A673 (cell line): ENCODE measurements around the gene YTHDC2. TPM values are rescaled to one million over a fixed set of nuclear protein-coding genes. Genes with fewer than 3 reads are reported as not detected.

Source experiments
- BruUV-seq: library from RNA; stranded (reverse); fragments of 400-500 nt; replicated peaks from 2 replicates; lab custom pipeline; 2021; lab: Mats Ljungman, UMichigan
- CTCF ChIA-PET: fragments of 300-600 bp; sonication (Branson Sonifier 250); formaldehyde crosslinking; loops from one replicate; lab custom pipeline; 2022; ENCODE audit warnings: antibody characterized with exemption; lab: Charles Lee
- POLR2A ChIA-PET: fragments of 300-600 bp; sonication (Branson Sonifier 250); formaldehyde crosslinking; loops from one replicate; lab custom pipeline; 2022; ENCODE audit warnings: antibody characterized with exemption; ENCODE audit not compliant: low non-redundant PET; lab: Charles Lee
- DNase-seq: peaks from one replicate; pipeline ENCODE4 v3.0.0-alpha.2; 2015; ENCODE audit warnings: low spot score
- H3K27ac ChIP-seq: fragments of 200-600 bp; sonication (generic); 2 replicates; pipeline ENCODE4 v1.5.1; 2016; ENCODE audit warnings: mixed run types, low read depth, mild to moderate bottlenecking, mixed read lengths, antibody characterized with exemption, low read length; ENCODE audit not compliant: poor library complexity, severe bottlenecking
- H3K27me3 ChIP-seq: fragments of 200-600 bp; sonication (generic); replicated peaks from 2 replicates; pipeline ENCODE4 v1.6.1; 2017; ENCODE audit warnings: mixed run types, low read depth, mild to moderate bottlenecking, mixed read lengths, antibody characterized with exemption, low read length; ENCODE audit not compliant: insufficient read depth, poor library complexity
- H3K36me3 ChIP-seq: fragments of 200-600 bp; sonication (generic); 2 replicates; pipeline ENCODE4 v1.6.1; 2016; ENCODE audit warnings: mixed run types, mild to moderate bottlenecking, mixed read lengths, antibody characterized with exemption, low read length; ENCODE audit not compliant: insufficient read depth, poor library complexity, severe bottlenecking
- H3K4me1 ChIP-seq: fragments of 200-600 bp; sonication (generic); 2 replicates; pipeline ENCODE4 v1.6.1; 2017; ENCODE audit warnings: mixed run types, mild to moderate bottlenecking, mixed read lengths, antibody characterized with exemption, low read length; ENCODE audit not compliant: insufficient read depth, poor library complexity, severe bottlenecking
- H3K4me3 ChIP-seq: fragments of 200-600 bp; sonication (generic); 2 replicates; pipeline ENCODE4 v1.5.1; 2016; ENCODE audit warnings: low read depth, mixed run types, mild to moderate bottlenecking, mixed read lengths, low read length; ENCODE audit not compliant: poor library complexity, severe bottlenecking
- H3K9me3 ChIP-seq: fragments of 200-600 bp; sonication (generic); 2 replicates; pipeline ENCODE4 v1.6.1; 2016; ENCODE audit warnings: mixed run types, low read depth, mild to moderate bottlenecking, mixed read lengths, antibody characterized with exemption, low read length; ENCODE audit not compliant: poor library complexity, severe bottlenecking
- EZH2 ChIP-seq: fragments of 200-600 bp; sonication (generic); IDR thresholded peaks from 2 replicates; pipeline ENCODE4 v1.6.1; 2017; ENCODE audit warnings: borderline replicate concordance, low read depth, mild to moderate bottlenecking, mixed read lengths, antibody characterized with exemption, low read length; ENCODE audit not compliant: poor library complexity, severe bottlenecking
- intact Hi-C: fragments of 100-400 bp; cut with micrococcal nuclease; formaldehyde crosslinking; loops from one replicate; pipeline ENCODE4 v1.10.0; 2022; ENCODE audit not compliant: unreplicated experiment
- total RNA-seq: library from RNA; stranded (reverse); gene quantifications from 2 replicates; pipeline ENCODE4 v1.2.3, GENCODE V29; 2021
- TF ChIP-seq, protein P1 (sequence below): fragments of 300-800, 200-600 bp; sonication (generic); conservative IDR thresholded peaks from 2 replicates; pipeline ENCODE4 v1.5.1; 2017; ENCODE audit warnings: low read depth, mild to moderate bottlenecking, antibody characterized with exemption, low read length, moderate library complexity, mixed read lengths

Gene YTHDC2
- total RNA-seq, 1 experiment from 2014 or later: 24.3 TPM

- BruUV-seq: no TSS peak
- ChIA-PET POLR2A (no interaction called here), CTCF (no interaction called here)
- peaks cover 7% of the 10 kb centered on the region for H3K36me3 ChIP-seq
- intact Hi-C loops: loop anchor here (2.0 to 5.0 kb wide), 3 partner anchors 134 to 515 kb away; no protein-coding TSS in a partner anchor
- no peak overlapping the region for H3K4me3 ChIP-seq
- H3K9me3 ChIP-seq: no peaks in the 10 kb centered on the region
- peaks cover 7% of the 10 kb centered on the region for H3K27me3 ChIP-seq
- no peak overlapping the region for H3K27ac ChIP-seq
- DNase-seq: no peak
- peaks cover 6% of the 10 kb centered on the region for H3K4me1 ChIP-seq
- TF ChIP-seq, protein P1, sequence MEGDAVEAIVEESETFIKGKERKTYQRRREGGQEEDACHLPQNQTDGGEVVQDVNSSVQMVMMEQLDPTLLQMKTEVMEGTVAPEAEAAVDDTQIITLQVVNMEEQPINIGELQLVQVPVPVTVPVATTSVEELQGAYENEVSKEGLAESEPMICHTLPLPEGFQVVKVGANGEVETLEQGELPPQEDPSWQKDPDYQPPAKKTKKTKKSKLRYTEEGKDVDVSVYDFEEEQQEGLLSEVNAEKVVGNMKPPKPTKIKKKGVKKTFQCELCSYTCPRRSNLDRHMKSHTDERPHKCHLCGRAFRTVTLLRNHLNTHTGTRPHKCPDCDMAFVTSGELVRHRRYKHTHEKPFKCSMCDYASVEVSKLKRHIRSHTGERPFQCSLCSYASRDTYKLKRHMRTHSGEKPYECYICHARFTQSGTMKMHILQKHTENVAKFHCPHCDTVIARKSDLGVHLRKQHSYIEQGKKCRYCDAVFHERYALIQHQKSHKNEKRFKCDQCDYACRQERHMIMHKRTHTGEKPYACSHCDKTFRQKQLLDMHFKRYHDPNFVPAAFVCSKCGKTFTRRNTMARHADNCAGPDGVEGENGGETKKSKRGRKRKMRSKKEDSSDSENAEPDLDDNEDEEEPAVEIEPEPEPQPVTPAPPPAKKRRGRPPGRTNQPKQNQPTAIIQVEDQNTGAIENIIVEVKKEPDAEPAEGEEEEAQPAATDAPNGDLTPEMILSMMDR: no peak
- no peak for TF ChIP-seq EZH2
Observed at GRCh38 chr5:113512341-113512740, 1.2 kb upstream of the YTHDC2 start.

- no TSS peak for BruUV-seq
- intact Hi-C loops: loop anchor here (5.0 kb wide), 2 partner anchors 177 to 517 kb away; no protein-coding TSS in a partner anchor
- Histone ChIP-seq H3K36me3 (peaks cover 7% of the 10 kb centered on the region), H3K27me3 (peaks cover 5% of the 10 kb centered on the region), H3K27ac (peak overlapping the region; percentile 93), H3K4me1 (peaks cover 6% of the 10 kb centered on the region), H3K9me3 (no peaks in the 10 kb centered on the region), H3K4me3 (peak overlapping the region; percentile 94)
- TF ChIP-seq, protein P1: no peak
- no peak for TF ChIP-seq EZH2
- ChIA-PET POLR2A (no interaction called here), CTCF (no interaction called here)
- DNase-seq: no peak
Observed at GRCh38 chr5:113514289-113514635, 768 bp downstream of the YTHDC2 start.

DNA sequence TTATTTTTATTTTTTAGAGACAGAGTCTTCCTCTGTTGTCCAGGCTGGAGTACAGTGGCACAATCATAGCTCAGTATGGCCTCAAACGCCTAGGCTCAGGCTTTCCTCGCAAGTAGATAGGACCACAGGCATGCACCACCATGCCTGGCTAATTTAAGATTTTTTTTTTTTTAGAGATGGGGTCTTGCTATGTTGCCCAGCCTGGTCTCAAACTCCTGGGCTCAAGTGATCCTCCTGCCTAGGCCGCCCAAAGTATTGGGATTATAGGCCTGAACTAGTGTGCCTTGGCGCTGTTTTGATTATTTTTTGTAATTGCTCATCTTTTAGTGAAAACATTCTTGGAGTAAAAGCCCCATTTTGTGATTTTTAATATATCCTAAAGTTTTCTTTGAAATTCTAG is 5.4 kb downstream of the YTHDC2 start:
- POLR2A ChIA-PET: no interaction called here

More for the DNA sequence above, 5.4 kb downstream of the YTHDC2 start:
- H3K4me3 ChIP-seq: no peak overlapping the region
- intact Hi-C loops: no loop called here
- TF ChIP-seq EZH2: no peak
- TF ChIP-seq, protein P1: no peak
- CTCF ChIA-PET: no interaction called here
- no peaks in the 10 kb centered on the region for H3K27me3 ChIP-seq
- no peak overlapping the region for H3K27ac ChIP-seq
- H3K36me3 ChIP-seq: peaks cover 18% of the 10 kb centered on the region
- H3K9me3 ChIP-seq: no peaks in the 10 kb centered on the region
- H3K4me1 ChIP-seq: peaks cover 23% of the 10 kb centered on the region
- no peak for DNase-seq
- no TSS peak for BruUV-seq
